H9 (cell line): Measurements from ENCODE around the gene ARHGEF1. TPM values are rescaled to one million over a fixed set of nuclear protein-coding genes. Genes with fewer than 3 reads are reported as not detected.

Experiments used
- DNase-seq: peaks from one replicate; pipeline ENCODE4 v3.0.0-alpha.2; 2017
- H2AFZ ChIP-seq: one replicate; pipeline ENCODE4 v1.6.1; 2013; ENCODE audit warnings: mild to moderate bottlenecking, low read length, control low read depth, moderate library complexity
- H2AK5ac ChIP-seq: 2 replicates; pipeline ENCODE4 v1.6.1; 2013; ENCODE audit warnings: low read length, control low read depth, mixed read lengths; ENCODE audit not compliant: insufficient read length
- H2BK120ac ChIP-seq: one replicate; pipeline ENCODE4 v1.6.1; 2013; ENCODE audit warnings: low read depth, mild to moderate bottlenecking, low read length, control low read depth, inconsistent platforms; ENCODE audit not compliant: poor library complexity, severe bottlenecking
- H2BK12ac ChIP-seq: 2 replicates; pipeline ENCODE4 v1.6.1; 2013; ENCODE audit warnings: low read length, control low read depth, mixed read lengths, low read depth; ENCODE audit not compliant: insufficient read length
- H2BK15ac ChIP-seq: 2 replicates; pipeline ENCODE4 v1.6.1; 2013; ENCODE audit warnings: low read depth, low read length, control low read depth
- H2BK20ac ChIP-seq: one replicate; pipeline ENCODE4 v1.6.1; 2013; ENCODE audit warnings: low read depth, mild to moderate bottlenecking, low read length, control low read depth, inconsistent platforms; ENCODE audit not compliant: poor library complexity, severe bottlenecking
- H2BK5ac ChIP-seq: 2 replicates; pipeline ENCODE4 v1.6.1; 2013; ENCODE audit warnings: low read length, control low read depth, mixed read lengths; ENCODE audit not compliant: insufficient read length
- H3K14ac ChIP-seq: 2 replicates; pipeline ENCODE4 v1.6.1; 2013; ENCODE audit warnings: low read length, control low read depth; ENCODE audit not compliant: insufficient read depth
- H3K18ac ChIP-seq: 2 replicates; pipeline ENCODE4 v1.6.1; 2013; ENCODE audit warnings: low read depth, mild to moderate bottlenecking, mixed read lengths, low read length, control low read depth; ENCODE audit not compliant: insufficient read length
- H3K23ac ChIP-seq: 2 replicates; pipeline ENCODE4 v1.6.1; 2013; ENCODE audit warnings: low read length, control low read depth, mixed read lengths, low read depth; ENCODE audit not compliant: insufficient read length
- H3K23me2 ChIP-seq: 2 replicates; pipeline ENCODE4 v1.6.1; 2013; ENCODE audit warnings: low read depth, mild to moderate bottlenecking, mixed read lengths, low read length, control low read depth; ENCODE audit not compliant: insufficient read length, poor library complexity, severe bottlenecking
- H3K27ac ChIP-seq: 2 replicates; pipeline ENCODE4 v1.5.1; 2013; ENCODE audit warnings: low read length, control low read depth, mixed read lengths, low read depth; ENCODE audit not compliant: insufficient read length
- H3K27me3 ChIP-seq: 2 replicates; pipeline ENCODE4 v1.6.1; 2013; ENCODE audit warnings: low read length, control low read depth, inconsistent platforms; ENCODE audit not compliant: insufficient read depth
- H3K4ac ChIP-seq: 2 replicates; pipeline ENCODE4 v1.6.1; 2013; ENCODE audit warnings: low read depth, mild to moderate bottlenecking, control low read depth, inconsistent platforms, low read length, moderate library complexity
- H3K4me1 ChIP-seq: 2 replicates; pipeline ENCODE4 v1.6.1; 2013; ENCODE audit warnings: low read length, control low read depth, inconsistent platforms; ENCODE audit not compliant: insufficient read depth
- H3K4me2 ChIP-seq: 2 replicates; pipeline ENCODE4 v1.6.1; 2013; ENCODE audit warnings: low read length, control low read depth, mixed read lengths; ENCODE audit not compliant: insufficient read length, insufficient read depth
- H3K56ac ChIP-seq: 2 replicates; pipeline ENCODE4 v1.6.1; 2013; ENCODE audit warnings: low read depth, mild to moderate bottlenecking, mixed read lengths, low read length, control low read depth; ENCODE audit not compliant: insufficient read length
- H3K79me1 ChIP-seq: 2 replicates; pipeline ENCODE4 v1.6.1; 2013; ENCODE audit warnings: low read depth, mild to moderate bottlenecking, moderate library complexity, low read length, control low read depth, inconsistent platforms; ENCODE audit not compliant: insufficient read depth, poor library complexity, severe bottlenecking
- H3K79me2 ChIP-seq: 2 replicates; pipeline ENCODE4 v1.6.1; 2013; ENCODE audit warnings: low read length, control low read depth, inconsistent platforms; ENCODE audit not compliant: insufficient read depth
- H3K9ac ChIP-seq: 2 replicates; pipeline ENCODE4 v1.6.1; 2013; ENCODE audit warnings: low read length, control low read depth, mixed read lengths; ENCODE audit not compliant: insufficient read length; ENCODE audit errors: extremely low read depth
- H3K9me3 ChIP-seq: one replicate; pipeline ENCODE4 v1.6.1; 2013; ENCODE audit warnings: low read depth, low read length, inconsistent platforms; ENCODE audit not compliant: control insufficient read depth
- H3T11ph ChIP-seq: one replicate; pipeline ENCODE4 v1.6.1; 2013; ENCODE audit warnings: mild to moderate bottlenecking, low read length, control low read depth, inconsistent platforms
- H4K20me1 ChIP-seq: one replicate; pipeline ENCODE4 v1.6.1; 2013; ENCODE audit not compliant: control insufficient read depth, insufficient read length, insufficient read depth
- H4K5ac ChIP-seq: 2 replicates; pipeline ENCODE4 v1.6.1; 2013; ENCODE audit warnings: low read depth, mild to moderate bottlenecking, mixed read lengths, low read length, control low read depth; ENCODE audit not compliant: insufficient read length
- H4K8ac ChIP-seq: replicated peaks from 2 replicates; pipeline ENCODE4 v1.6.1; 2013; ENCODE audit warnings: low read length, control low read depth, mixed read lengths, low read depth; ENCODE audit not compliant: insufficient read length
- H4K91ac ChIP-seq: 2 replicates; pipeline ENCODE4 v1.6.1; 2013; ENCODE audit warnings: low read depth, mild to moderate bottlenecking, moderate library complexity, mixed read lengths, low read length, control low read depth; ENCODE audit not compliant: insufficient read length
- H3K27ac Mint-ChIP-seq, 3 experiments: 2 replicates in 2 of 3; 3 replicates in 1 of 3; pipeline ENCODE4 v1.8.0; 2020 to 2021; ENCODE audit warnings: mixed read lengths in 3 of 3, mild to moderate bottlenecking in 1 of 3, moderate library complexity in 1 of 3
- H3K27me3 Mint-ChIP-seq: 2 replicates; pipeline ENCODE4 v1.8.0; 2021; ENCODE audit warnings: low read depth, mild to moderate bottlenecking, moderate library complexity, mixed read lengths
- H3K36me3 Mint-ChIP-seq, 3 experiments: 2 replicates in 2 of 3; 3 replicates in 1 of 3; pipeline ENCODE4 v1.8.0; 2020 to 2021; ENCODE audit warnings: low read depth in 3 of 3, mixed read lengths in 3 of 3; ENCODE audit not compliant: insufficient read depth in 1 of 3
- H3K4me1 Mint-ChIP-seq, 2 experiments: 2 replicates each; pipeline ENCODE4 v1.8.0; 2020; ENCODE audit warnings: mixed read lengths in 2 of 2
- H3K4me3 Mint-ChIP-seq, 2 experiments: 2 replicates in 1 of 2; 3 replicates in 1 of 2; pipeline ENCODE4 v1.8.0; 2020 to 2021; ENCODE audit warnings: mild to moderate bottlenecking in 2 of 2, mixed read lengths in 2 of 2, moderate library complexity in 1 of 2
- H3K9me3 Mint-ChIP-seq, 2 experiments: 2 replicates in 1 of 2; 3 replicates in 1 of 2; pipeline ENCODE4 v1.8.0; 2020; ENCODE audit warnings: mild to moderate bottlenecking in 2 of 2, mixed read lengths in 2 of 2, moderate library complexity in 1 of 2
- CTCF ChIP-seq: fragments of 200-600 bp; sonication (generic); conservative IDR thresholded peaks from 3 replicates; pipeline ENCODE4 v1.8.0; 2021; ENCODE audit warnings: antibody characterized with exemption, mild to moderate bottlenecking
- WGBS: extraction: QIAGEN DNeasy Blood & Tissue Kit; methylation state at CpG from one replicate; pipeline ENCODE4 v1.1.7; 2013; ENCODE audit warnings: missing lambda C conversion rate, low lambda C conversion rate, mixed read lengths; ENCODE audit not compliant: insufficient read length; ENCODE audit errors: extremely low coverage; 5-methylcytosine and 5-hydroxymethylcytosine counted together
- total RNA-seq: library from RNA; stranded (reverse); gene quantifications from 2 replicates; pipeline ENCODE4 v1.2.1, GENCODE V29; 2021

ARHGEF1 gene
- total RNA-seq, 1 experiment from 2014 or later, result 50.3 TPM

- H3K36me3 Mint-ChIP-seq, result peaks cover 41 to 44% (median 44%) of the 10 kb centered on the region in 3 experiments
- H3K23me2 ChIP-seq, result peaks cover 9% of the 10 kb centered on the region
- peaks cover 18% of the 10 kb centered on the region for H3K27me3 Mint-ChIP-seq
- H3T11ph ChIP-seq, result no peak within 1 kb of the TSS
- H3K18ac ChIP-seq, result peak within 1 kb of the TSS; percentile 90
- no peaks in the 10 kb centered on the region; the same call in 1 of the 2 replicates for H3K4me1 ChIP-seq
- peaks cover 17% of the 10 kb centered on the region for H3K79me1 ChIP-seq
- H3K27ac ChIP-seq, result no peak within 1 kb of the TSS
- WGBS, result no CpG with 5 or more reads among the region's 76 CpGs
- no peaks in the 10 kb centered on the region for H3K9me3 ChIP-seq
- DNase-seq, result peak; percentile 99
- H3K4me2 ChIP-seq, result peak within 1 kb of the TSS; percentile 90
- H3K9me3 Mint-ChIP-seq, result no peaks in the 10 kb centered on the region; a peak in 2 of 5 replicates
- H2BK15ac ChIP-seq, result no peak within 1 kb of the TSS
- peak within 1 kb of the TSS; percentile 27 for H2BK5ac ChIP-seq
- H2AFZ ChIP-seq, result no peak within 1 kb of the TSS
- H3K23ac ChIP-seq, result no peak within 1 kb of the TSS
- peaks cover 34 to 39% of the 10 kb centered on the region in 2 experiments for H3K4me1 Mint-ChIP-seq
- H3K56ac ChIP-seq, result no peak within 1 kb of the TSS
- H2BK20ac ChIP-seq, result no peak within 1 kb of the TSS
- H3K4me3 Mint-ChIP-seq, result peak within 1 kb of the TSS; percentile 84 to 96
- H2AK5ac ChIP-seq, result no peak within 1 kb of the TSS
- peaks cover 29% of the 10 kb centered on the region for H3K79me2 ChIP-seq
- H4K20me1 ChIP-seq, result no peaks in the 10 kb centered on the region
- H4K91ac ChIP-seq, result no peak within 1 kb of the TSS
- no peak within 1 kb of the TSS for H2BK120ac ChIP-seq
- peak within 1 kb of the TSS; percentile 82 for H3K4ac ChIP-seq
- H3K27ac Mint-ChIP-seq, result peak within 1 kb of the TSS; percentile 99 to 100 (median 99)
- H3K14ac ChIP-seq, result peak within 1 kb of the TSS; percentile 98
- no peak within 1 kb of the TSS for H2BK12ac ChIP-seq
- no peaks in the 10 kb centered on the region for H3K27me3 ChIP-seq
- H3K9ac ChIP-seq, result peak within 1 kb of the TSS; percentile 99
- peak within 1 kb of the TSS; percentile 34 for H4K5ac ChIP-seq
- peak; percentile 71 for TF ChIP-seq CTCF
- H4K8ac ChIP-seq, result no peak within 1 kb of the TSS
These were observed 23.2 kb upstream of the ARHGEF1 start, which contains the start of gene RPS19 for GRCh38 chr19:41859618-41860418. RPS19 (plus strand) TSS chr19:41860255; CDS start chr19:41860775, 520 bp downstream.
